Measurements from ENCODE around the gene YPEL1. TPM values are rescaled to one million over a fixed set of nuclear protein-coding genes. Genes with fewer than 3 reads are reported as not detected.

YPEL1 gene
- total RNA-seq, 4 donors from 2014 or later: 1.5 to 5.1 (median 2.4) TPM

DNA sequence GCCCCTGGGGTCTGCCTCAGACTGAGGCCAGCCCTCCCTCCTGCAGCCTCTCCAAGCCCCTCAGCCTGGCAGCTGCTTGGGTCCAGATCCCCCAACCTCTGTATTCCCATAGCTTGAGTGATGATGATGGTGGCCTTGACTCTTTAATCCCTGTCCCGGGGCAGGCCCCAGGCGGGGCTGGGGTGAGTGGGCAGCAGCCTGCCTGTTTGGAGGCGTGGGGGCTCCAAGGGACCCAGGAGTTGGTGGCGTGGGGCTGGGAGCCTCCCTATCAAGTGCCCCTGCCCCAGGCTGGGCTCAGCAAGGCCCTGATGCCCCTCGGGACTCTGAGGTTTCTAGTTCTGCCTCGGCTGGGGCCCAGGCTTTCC, 47.3 kb downstream of the YPEL1 start:
- H3K4me1 ChIP-seq: no peaks in the 10 kb centered on the region

DNA sequence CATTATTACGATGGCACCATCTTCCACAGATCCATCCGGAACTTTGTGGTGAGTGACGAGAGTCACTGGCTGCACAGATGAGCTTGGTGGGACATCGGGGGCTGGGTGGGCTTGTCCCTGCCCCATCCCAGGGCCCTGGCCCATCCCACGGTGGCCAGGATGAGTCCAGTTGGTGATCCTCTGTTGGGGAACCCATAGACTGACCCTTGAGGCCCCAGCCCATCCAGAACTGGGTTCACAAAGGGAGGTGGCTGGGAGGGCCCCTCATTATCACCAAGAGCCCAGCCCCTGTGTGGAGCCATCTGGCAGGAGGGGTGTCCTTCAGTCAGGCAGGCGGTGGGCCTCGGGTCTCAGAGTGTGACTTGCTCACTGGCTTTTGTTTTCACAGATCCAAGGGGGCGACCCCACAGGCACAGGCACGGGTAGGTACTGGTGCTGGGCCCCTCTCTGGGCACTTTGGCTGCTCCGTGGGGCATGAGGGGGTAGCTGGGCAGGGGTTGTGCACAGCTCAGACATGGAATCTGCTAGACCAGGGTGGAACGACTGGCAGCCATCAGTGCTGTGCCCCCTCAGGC, 47.8 kb downstream of the YPEL1 start:
- H3K36me3 ChIP-seq: peaks cover 93% of the 10 kb centered on the region
- DNase-seq (ENCODE audit: low spot score in 2 of 2): no peak
- H3K27ac ChIP-seq: no peak overlapping the region
- WGBS: 90% methylated on average over 7 of the region's 11 CpGs
- TF ChIP-seq POLR2A (IDR thresholded peaks at IDR 0.05): no peak
- TF ChIP-seq EP300 (IDR thresholded peaks at IDR 0.05): no peak
- TF ChIP-seq, protein P1, sequence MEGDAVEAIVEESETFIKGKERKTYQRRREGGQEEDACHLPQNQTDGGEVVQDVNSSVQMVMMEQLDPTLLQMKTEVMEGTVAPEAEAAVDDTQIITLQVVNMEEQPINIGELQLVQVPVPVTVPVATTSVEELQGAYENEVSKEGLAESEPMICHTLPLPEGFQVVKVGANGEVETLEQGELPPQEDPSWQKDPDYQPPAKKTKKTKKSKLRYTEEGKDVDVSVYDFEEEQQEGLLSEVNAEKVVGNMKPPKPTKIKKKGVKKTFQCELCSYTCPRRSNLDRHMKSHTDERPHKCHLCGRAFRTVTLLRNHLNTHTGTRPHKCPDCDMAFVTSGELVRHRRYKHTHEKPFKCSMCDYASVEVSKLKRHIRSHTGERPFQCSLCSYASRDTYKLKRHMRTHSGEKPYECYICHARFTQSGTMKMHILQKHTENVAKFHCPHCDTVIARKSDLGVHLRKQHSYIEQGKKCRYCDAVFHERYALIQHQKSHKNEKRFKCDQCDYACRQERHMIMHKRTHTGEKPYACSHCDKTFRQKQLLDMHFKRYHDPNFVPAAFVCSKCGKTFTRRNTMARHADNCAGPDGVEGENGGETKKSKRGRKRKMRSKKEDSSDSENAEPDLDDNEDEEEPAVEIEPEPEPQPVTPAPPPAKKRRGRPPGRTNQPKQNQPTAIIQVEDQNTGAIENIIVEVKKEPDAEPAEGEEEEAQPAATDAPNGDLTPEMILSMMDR (IDR thresholded peaks at IDR 0.05): no peak
- no peak overlapping the region for H3K4me3 ChIP-seq
- H3K9me3 ChIP-seq: no peaks in the 10 kb centered on the region
- no peaks in the 10 kb centered on the region for H3K27me3 ChIP-seq
- H3K4me1 ChIP-seq: no peaks in the 10 kb centered on the region

More for the DNA sequence above, 47.3 kb downstream of the YPEL1 start:
- TF ChIP-seq POLR2AphosphoS5 (IDR thresholded peaks at IDR 0.05): no peak
- no peak for TF ChIP-seq POLR2A (IDR thresholded peaks at IDR 0.05)
- no peak for TF ChIP-seq EP300 (IDR thresholded peaks at IDR 0.05)
- TF ChIP-seq, protein P1 (IDR thresholded peaks at IDR 0.05): no peak
- no peak overlapping the region for H3K4me3 ChIP-seq
- no peak for DNase-seq (ENCODE audit: low spot score in 2 of 2)
- H3K36me3 ChIP-seq: peaks cover 93% of the 10 kb centered on the region
- WGBS: 80% methylated on average over 4 of the region's 6 CpGs
- H3K9me3 ChIP-seq: no peaks in the 10 kb centered on the region
- no peak overlapping the region for H3K27ac ChIP-seq
- no peaks in the 10 kb centered on the region for H3K27me3 ChIP-seq

DNA sequence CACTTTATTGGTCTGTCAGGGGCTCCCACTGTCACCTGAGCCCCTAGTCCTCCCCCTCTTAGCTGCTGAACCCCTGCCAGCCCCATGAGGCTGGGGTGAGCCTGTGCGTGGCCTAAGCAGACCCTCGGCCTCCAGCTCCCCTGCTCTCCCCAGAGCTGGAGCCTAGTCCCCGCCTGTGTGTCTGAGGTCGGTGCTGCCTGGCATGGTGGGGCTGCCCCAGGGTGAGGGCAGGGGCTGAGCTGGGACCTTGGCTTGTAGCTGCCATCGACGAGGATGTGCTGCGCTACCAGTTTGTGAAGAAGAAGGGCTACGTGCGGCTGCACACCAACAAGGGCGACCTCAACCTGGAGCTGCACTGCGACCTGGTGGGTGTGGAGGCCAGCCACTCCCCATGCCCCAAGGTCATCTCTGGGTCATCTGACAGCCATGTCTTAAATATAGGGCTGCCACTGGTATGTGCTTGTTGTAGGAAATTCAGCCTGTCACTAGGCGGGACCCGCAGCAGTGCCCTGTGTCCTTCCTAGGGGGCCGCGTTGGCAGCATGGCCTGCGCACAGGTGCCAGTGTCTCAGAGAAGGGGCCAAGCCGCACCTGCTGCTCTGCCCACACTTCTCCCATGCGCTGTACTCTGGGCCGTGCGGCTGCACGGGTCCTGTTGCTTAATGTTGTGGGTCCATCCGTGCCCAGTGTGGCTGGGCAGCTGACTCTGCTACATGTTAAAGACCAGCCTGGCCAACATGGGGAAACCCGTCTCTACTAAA, 48.8 kb downstream of the YPEL1 start:
- no peak overlapping the region for H3K4me3 ChIP-seq
- peaks cover 95% of the 10 kb centered on the region for H3K36me3 ChIP-seq
- TF ChIP-seq POLR2A (IDR thresholded peaks at IDR 0.05): no peak
- no peak for TF ChIP-seq EP300 (IDR thresholded peaks at IDR 0.05)
- TF ChIP-seq POLR2AphosphoS5 (IDR thresholded peaks at IDR 0.05): no peak
- TF ChIP-seq, protein P1 (IDR thresholded peaks at IDR 0.05): no peak
- no peak overlapping the region for H3K27ac ChIP-seq
- 98% methylated on average over 8 of the region's 23 CpGs for WGBS
- H3K4me1 ChIP-seq: no peaks in the 10 kb centered on the region
- no peaks in the 10 kb centered on the region for H3K27me3 ChIP-seq
- H3K9me3 ChIP-seq: no peaks in the 10 kb centered on the region
- DNase-seq (ENCODE audit: low spot score in 2 of 2): no peak

DNA sequence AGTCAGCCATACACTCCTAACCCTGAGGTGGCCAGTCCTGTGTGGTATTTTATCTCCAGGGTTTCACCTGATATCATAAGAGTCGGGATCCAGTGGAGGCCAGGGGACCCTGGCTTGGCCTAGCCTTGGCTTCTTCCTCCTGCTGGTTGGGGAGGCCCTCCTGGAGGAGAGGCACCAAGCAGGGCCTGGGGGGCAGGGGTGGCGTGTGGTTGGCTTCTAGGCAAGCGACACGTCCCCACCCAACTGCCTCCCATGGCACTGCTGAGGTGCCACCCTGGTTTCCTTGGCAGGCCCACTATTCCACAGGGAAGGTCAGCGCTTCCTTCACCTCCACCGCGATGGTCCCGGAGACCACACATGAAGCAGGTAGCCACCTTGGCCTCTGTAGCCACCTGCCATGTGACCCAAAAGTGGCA, 49.4 kb downstream of the YPEL1 start:
- no peak overlapping the region for H3K4me3 ChIP-seq
- peaks cover 95% of the 10 kb centered on the region for H3K36me3 ChIP-seq
- no peaks in the 10 kb centered on the region for H3K4me1 ChIP-seq
- WGBS: 96% methylated on average over 6 of the region's 8 CpGs
- no peak for DNase-seq (ENCODE audit: low spot score in 2 of 2)
- TF ChIP-seq, protein P1 (IDR thresholded peaks at IDR 0.05): no peak
- TF ChIP-seq POLR2AphosphoS5 (IDR thresholded peaks at IDR 0.05) (no peak), POLR2A (IDR thresholded peaks at IDR 0.05) (no peak), EP300 (IDR thresholded peaks at IDR 0.05) (no peak)
- no peaks in the 10 kb centered on the region for H3K27me3 ChIP-seq
- H3K9me3 ChIP-seq: no peaks in the 10 kb centered on the region
- no peak overlapping the region for H3K27ac ChIP-seq

DNA sequence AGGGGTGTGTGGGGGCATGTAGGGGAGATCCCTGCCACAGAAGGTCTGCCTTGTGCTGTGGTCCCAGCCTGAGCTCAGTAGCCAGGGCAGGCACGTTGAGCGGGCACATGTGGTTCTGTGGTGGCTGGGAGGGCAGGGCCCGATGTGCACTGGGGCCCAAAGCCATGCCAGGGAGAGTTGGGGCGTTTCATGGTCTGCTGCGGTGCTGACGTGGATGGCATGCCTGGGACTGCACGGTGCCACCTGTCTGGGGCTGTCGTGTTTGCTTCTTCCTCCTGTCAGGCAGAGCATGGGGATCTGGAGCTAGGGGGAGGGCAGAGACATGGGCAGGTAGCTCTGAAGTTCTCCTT, 50.5 kb downstream of the YPEL1 start:
- Histone ChIP-seq H3K36me3 (peaks cover 93% of the 10 kb centered on the region), H3K27me3 (no peaks in the 10 kb centered on the region), H3K4me3 (no peak overlapping the region), H3K9me3 (no peaks in the 10 kb centered on the region), H3K27ac (no peak overlapping the region), H3K4me1 (no peaks in the 10 kb centered on the region)
- DNase-seq (ENCODE audit: low spot score in 2 of 2): no peak
- WGBS: 86% methylated on average over 8 of the region's 8 CpGs
- TF ChIP-seq POLR2A (IDR thresholded peaks at IDR 0.05): no peak

Data from suprapubic skin (tissue), 4 donors.